NCI-H460 (cell line): ENCODE data around the gene ADAM23. TPM values are rescaled to one million over a fixed set of nuclear protein-coding genes. Genes with fewer than 3 reads are reported as not detected.
"Not testable (repeated sequence)": the region's sequence is repeated elsewhere in the genome, so short reads cannot be mapped to it uniquely, and the experiment has no call there.

Experiments used
- DNase-seq: peaks from one replicate; pipeline ENCODE4 v3.0.0-alpha.2; 2016; ENCODE audit warnings: low read depth; ENCODE audit errors: extremely low read depth
- polyA plus RNA-seq: library from polyadenylated mRNA; depleted of rRNA; stranded (reverse); fragments of >200 nt; gene quantifications from 2 replicates; pipeline ENCODE4 v1.2.3, GENCODE V29; 2014; cell fraction: nucleus; rRNA removed
- total RNA-seq: library from RNA; depleted of rRNA; stranded (reverse); fragments of >200 nt; shearing (Covaris generic); gene quantifications from 2 replicates; pipeline ENCODE4 v1.2.3, GENCODE V29; 2014; rRNA removed

The ADAM23 gene
- total RNA-seq = 17.6 and 24.6 TPM in 2 replicates
- polyA plus RNA-seq = 24.7 and 28.2 TPM in 2 replicates

GRCh38 chr2:206442833-206443734 lies at the start of gene ADAM23:
Gene ADAM23, plus strand, starts transcription at chr2:206443532. Its CDS starts 335 bp downstream, at chr2:206443867.
- DNase-seq = peak; percentile 59

GRCh38 chr2:206396211-206396610 lies 47.1 kb upstream of the ADAM23 start:
- DNase-seq = no peak

GRCh38 chr2:206402956-206403569 lies 40.3 kb upstream of the ADAM23 start:
- not testable (repeated sequence) for DNase-seq

- DNase-seq = no peak
Measured at GRCh38 chr2:206408323-206409320, 34.7 kb upstream of the ADAM23 start.

GRCh38 chr2:206410714-206411113 lies 32.6 kb upstream of the ADAM23 start:
- no peak for DNase-seq

- no peak for DNase-seq
Measured at GRCh38 chr2:206415618-206416243, 27.6 kb upstream of the ADAM23 start.

GRCh38 chr2:206418968-206419367 lies 24.4 kb upstream of the ADAM23 start:
- no peak for DNase-seq

GRCh38 chr2:206420721-206421120 lies 22.6 kb upstream of the ADAM23 start:
- DNase-seq = no peak

GRCh38 chr2:206422493-206422892 lies 20.8 kb upstream of the ADAM23 start:
- DNase-seq = no peak

GRCh38 chr2:206423147-206423546 lies 20.2 kb upstream of the ADAM23 start:
- DNase-seq = no peak

GRCh38 chr2:206424134-206424533 lies 19.2 kb upstream of the ADAM23 start:
- DNase-seq = no peak

- no peak for DNase-seq
Measured at GRCh38 chr2:206428783-206429182, 14.5 kb upstream of the ADAM23 start.

GRCh38 chr2:206430452-206430851 lies 12.9 kb upstream of the ADAM23 start:
- DNase-seq = no peak

GRCh38 chr2:206431439-206431838 lies 11.9 kb upstream of the ADAM23 start:
- DNase-seq = no peak

GRCh38 chr2:206432193-206433082 lies 10.9 kb upstream of the ADAM23 start:
- DNase-seq = no peak

GRCh38 chr2:206433190-206433589 lies 10.1 kb upstream of the ADAM23 start:
- no peak for DNase-seq

- DNase-seq = no peak
Measured at GRCh38 chr2:206433686-206434085, 9.6 kb upstream of the ADAM23 start.

GRCh38 chr2:206435742-206436141 lies 7.6 kb upstream of the ADAM23 start:
- no peak for DNase-seq

GRCh38 chr2:206438196-206438724 lies 5.1 kb upstream of the ADAM23 start:
- DNase-seq = no peak
